ENCODE measurements around the gene ACTN3. TPM values are rescaled to one million over a fixed set of nuclear protein-coding genes. Genes with fewer than 3 reads are reported as not detected.

Gene ACTN3
- total RNA-seq = not detected in 2 replicates

DNA sequence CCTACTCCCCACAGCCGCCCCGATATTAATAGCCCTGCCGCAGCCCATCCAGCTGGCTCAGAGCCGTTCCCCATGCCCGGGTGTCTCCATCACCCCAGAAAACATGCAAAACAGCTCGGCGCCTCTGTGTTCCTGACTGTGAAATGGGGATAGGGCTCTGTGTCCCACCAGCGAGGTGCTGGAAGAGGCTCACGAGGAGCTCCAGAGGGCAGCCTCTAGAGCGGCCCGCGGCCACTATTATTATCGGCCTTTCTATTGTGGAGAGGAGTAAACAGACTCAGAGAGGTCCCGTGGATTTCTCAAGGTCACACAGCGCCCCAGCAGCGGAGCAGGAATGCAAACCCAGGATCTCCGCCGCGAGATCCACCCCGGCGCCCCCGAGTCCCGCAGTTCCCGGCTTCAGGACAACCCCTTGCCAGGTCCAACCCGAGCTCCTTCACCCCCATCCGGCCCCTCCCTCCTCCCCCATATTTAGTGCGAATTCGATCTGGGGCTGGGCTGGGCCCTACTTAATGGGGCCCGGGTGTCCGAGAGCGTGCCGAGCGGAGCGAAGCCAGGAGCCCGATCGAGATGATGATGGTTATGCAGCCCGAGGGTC lies at the start of gene ACTN3:
TSS of gene ACTN3 (plus strand) at position 536 of the 598 bp plus-strand sequence. CDS start at position 571, 35 bp downstream.

GRCh38 chr11:66510271-66510989 lies 36.3 kb upstream of the ACTN3 start, which contains the start of gene BBS1:
Gene BBS1 (plus strand): TSS chr11:66510635. CDS start chr11:66510660, 25 bp downstream.

DNA sequence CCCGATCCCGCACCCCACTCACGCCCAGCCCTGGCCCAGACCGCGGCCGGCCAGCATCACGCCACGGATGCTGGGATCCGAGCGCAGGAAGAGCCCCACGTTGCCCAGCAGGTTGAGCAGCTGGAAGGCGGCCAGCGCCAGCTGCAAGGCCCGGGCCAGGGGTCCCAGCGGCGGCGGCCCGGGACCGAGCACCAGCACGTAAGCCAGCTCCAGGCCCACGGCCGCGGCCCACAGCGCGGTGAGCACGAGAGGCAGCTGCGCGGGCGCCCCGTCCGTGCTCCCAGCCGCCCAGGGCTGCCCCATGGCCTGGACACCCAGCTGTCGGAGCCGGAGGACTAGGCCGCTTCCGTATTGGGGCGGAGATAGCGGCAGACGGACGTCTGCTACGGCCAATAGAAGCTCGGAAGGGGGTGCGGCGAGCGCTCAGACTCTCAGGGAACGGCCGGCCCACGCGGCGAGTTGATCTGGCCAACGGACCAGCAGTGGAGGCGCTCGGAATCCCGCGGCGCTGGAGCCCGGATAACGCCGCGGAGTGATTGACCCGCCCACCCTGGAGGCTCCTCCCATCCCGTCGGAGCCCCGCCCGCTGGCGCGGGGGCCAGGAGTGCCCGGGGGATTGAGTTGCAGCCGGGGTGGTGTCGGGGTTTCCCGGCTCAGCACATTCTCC lies 869 bp upstream of the ACTN3 start, which contains the start of gene ZDHHC24:
TSS of gene ZDHHC24 (minus strand) at position 348 of the 667 bp plus-strand sequence. CDS start at position 303, 45 bp downstream.

DNA sequence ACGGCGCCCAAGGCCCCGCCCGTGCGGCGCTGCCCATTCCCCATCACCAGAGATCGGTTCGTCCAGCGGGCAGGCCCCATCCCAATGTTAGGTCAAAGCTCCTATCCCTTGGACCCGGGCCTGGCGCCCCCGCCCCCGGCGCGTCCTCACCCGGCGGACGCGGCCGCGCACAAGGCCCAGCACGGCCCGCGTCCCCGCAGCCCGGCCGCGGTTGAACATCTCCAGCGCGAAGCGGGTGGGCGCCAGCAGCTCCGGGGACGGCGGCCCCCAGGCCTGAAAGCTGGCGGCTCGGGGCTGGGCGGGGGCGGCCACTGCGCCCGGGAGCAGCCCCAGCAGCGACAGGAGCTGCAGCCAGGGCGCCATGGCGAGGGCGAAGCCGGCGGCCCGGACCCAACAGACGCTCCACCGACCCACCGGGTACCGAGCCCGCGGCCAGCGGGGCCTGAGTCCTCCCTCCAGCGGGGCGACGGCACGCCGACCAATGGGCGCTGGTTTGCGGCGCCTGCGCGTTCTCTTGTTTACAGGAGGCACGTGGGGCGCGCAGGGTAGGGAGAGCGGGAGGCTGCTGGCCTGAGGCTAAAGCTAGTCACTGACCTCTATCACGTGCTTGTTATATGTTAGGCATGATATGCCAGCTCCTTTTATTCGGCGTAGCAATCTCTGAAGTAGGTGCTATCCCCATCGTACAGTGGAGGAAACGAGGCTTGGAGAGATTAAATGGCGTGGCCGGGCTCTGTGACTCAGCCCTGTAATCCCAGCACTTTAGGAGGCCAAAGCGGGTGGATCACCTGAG lies 21.6 kb downstream of the ACTN3 start, which contains the start of gene CTSF:
TSS of gene CTSF (minus strand) at position 483 of the 793 bp plus-strand sequence. CDS start at position 363, 120 bp downstream.

GRCh38 chr11:66592457-66593302 lies 46.0 kb downstream of the ACTN3 start, which contains the start of the genes CCDC87 and CCS:
Gene CCDC87 (minus strand): TSS chr11:66593063. CDS start chr11:66593015, 48 bp downstream.
Gene CCS (plus strand): TSS chr11:66593185. CDS start chr11:66593262, 77 bp downstream.

Other genes starting within 250 kb of the ACTN3 start
- 111 and 123 TPM in 2 replicates for gene CD248, start 229.9 kb upstream of the ACTN3 start, total RNA-seq
- 23.0 and 56.7 TPM in 2 replicates for gene RIN1, start 210.5 kb upstream of the ACTN3 start, total RNA-seq
- gene BRMS1, start 201.8 kb upstream of the ACTN3 start, total RNA-seq = 70.5 and 75.3 TPM in 2 replicates
- 28.8 and 30.0 TPM in 2 replicates for gene B4GAT1, start 199.3 kb upstream of the ACTN3 start, total RNA-seq
- 0.29 and 0.44 TPM in 2 replicates for gene SLC29A2, start 175.1 kb upstream of the ACTN3 start, total RNA-seq
- not detected in 2 replicates for gene NPAS4, start 125.9 kb upstream of the ACTN3 start, total RNA-seq
- 30.9 and 41.1 TPM in 2 replicates for gene MRPL11, start 108.1 kb upstream of the ACTN3 start, total RNA-seq
- 11.4 and 11.9 TPM in 2 replicates for gene PELI3, start 80.0 kb upstream of the ACTN3 start, total RNA-seq
- gene DPP3, start 66.5 kb upstream of the ACTN3 start, total RNA-seq = 41.8 and 61.1 TPM in 2 replicates
- 29.1 and 34.4 TPM in 2 replicates for gene BBS1, start 36.3 kb upstream of the ACTN3 start, total RNA-seq
- 11.3 and 12.0 TPM in 2 replicates for gene ZDHHC24, start 855 bp upstream of the ACTN3 start, total RNA-seq
- gene CTSF, start 21.7 kb downstream of the ACTN3 start, total RNA-seq = 12.7 and 19.0 TPM in 2 replicates
- 0.29 and 0.44 TPM in 2 replicates for gene CCDC87, start 46.2 kb downstream of the ACTN3 start, total RNA-seq
- gene CCS, start 46.3 kb downstream of the ACTN3 start, total RNA-seq = 23.6 and 32.2 TPM in 2 replicates
- 14.4 and 53.5 TPM in 2 replicates for gene RBM14, start 69.7 kb downstream of the ACTN3 start, total RNA-seq
- gene RBM4, start 91.8 kb downstream of the ACTN3 start, total RNA-seq = 90.1 and 106 TPM in 2 replicates
- 15.3 and 20.3 TPM in 2 replicates for gene RBM4B, start 131.0 kb downstream of the ACTN3 start, total RNA-seq
- gene SPTBN2, start 182.3 kb downstream of the ACTN3 start, total RNA-seq = 0.14 and 0.66 TPM in 2 replicates

Measured in placental pericyte (primary cell).